EL (cell line): ENCODE measurements around the gene MRPL2.

ENCODE experiments used
- DNase-seq: peaks from one replicate; pipeline ENCODE4 v3.0.0-alpha.2; 2016

The MRPL2 gene

DNA sequence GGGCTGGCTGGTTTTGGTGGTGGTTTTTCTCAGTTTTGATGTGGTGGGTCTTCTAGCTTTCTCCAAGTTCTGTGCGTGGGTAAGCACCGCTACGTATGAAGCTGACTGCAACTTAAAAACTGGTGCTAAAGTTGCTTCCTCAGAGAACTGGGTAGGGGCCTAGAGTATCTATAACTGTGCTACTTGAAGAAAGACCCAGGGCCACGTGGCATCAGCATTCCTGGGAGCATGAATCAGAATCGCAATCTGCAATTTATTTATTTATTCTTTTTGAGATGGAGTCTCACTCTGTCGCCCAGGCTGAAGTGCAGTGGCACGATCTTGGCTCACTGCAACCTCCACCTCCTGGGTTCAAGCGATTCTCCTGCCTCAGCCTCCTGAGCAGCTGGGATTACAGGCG, 22.7 kb upstream of the MRPL2 start:
- DNase-seq, result peak; percentile 74

DNA sequence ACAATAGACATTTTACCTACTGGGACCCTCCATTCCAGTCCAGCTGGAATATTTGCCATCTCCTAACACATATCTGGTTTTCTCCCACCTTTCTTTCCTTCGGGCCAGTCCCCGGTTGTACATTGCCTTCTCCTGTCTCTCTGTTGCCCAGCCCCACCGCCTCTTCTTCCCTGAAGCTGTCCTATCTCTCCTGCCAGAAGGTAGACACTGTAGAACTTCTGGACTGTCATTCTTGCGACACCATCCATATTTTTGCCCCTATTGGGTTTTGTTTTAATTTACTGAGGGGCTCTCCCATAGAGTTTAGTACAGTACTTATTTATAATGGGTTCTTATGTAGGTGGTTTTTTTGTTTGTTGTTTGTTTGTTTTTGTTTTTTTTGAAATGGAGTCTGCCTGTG, 21.8 kb upstream of the MRPL2 start:
- no peak for DNase-seq

DNA sequence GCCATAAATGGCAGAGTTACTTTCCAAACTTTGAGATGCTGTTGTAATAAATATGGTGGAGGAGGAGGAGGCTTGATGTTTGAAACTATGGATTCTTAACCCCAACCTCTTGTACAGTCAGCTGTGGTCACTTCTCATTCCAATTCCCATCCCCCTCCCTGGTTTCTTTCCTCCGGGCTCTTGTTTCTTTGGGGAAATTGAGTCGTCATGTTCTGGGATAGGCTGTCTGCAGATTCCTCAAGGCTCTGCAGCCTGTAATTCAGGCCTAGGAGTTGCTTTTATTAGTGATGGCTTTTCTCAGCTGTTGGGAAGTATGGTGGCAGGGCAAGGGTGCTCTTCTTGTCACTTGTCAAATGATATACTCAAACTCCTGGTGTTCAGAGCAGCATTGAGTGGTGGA, 19.5 kb upstream of the MRPL2 start:
- peak; percentile 74 for DNase-seq

DNA sequence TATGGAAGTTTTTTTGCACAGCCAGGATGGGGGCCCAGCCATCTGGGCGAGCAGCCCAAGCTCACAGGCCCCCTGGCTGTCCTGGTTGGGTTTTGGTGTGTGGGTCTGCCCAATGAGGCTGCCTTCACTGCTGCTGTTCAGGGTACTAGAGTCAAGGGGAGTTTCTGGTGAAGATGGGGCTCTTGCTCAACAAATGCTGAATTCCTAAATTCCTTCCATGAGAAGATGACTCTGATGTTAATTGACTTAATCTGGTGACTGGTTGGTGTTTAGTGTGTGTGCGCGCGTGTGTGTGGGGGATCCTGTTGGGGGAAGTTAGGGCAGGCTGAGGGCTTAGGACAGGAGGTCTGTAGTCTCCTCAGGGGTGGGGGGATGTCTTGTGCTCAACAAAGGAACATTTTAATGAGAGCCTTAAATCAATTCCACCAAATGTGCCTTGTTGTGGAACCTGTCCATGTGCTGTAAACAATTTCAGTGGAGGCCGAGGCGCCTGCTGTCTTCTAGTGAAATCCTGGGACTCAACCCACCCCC, 18.8 kb upstream of the MRPL2 start:
- peak; percentile 63 for DNase-seq

DNA sequence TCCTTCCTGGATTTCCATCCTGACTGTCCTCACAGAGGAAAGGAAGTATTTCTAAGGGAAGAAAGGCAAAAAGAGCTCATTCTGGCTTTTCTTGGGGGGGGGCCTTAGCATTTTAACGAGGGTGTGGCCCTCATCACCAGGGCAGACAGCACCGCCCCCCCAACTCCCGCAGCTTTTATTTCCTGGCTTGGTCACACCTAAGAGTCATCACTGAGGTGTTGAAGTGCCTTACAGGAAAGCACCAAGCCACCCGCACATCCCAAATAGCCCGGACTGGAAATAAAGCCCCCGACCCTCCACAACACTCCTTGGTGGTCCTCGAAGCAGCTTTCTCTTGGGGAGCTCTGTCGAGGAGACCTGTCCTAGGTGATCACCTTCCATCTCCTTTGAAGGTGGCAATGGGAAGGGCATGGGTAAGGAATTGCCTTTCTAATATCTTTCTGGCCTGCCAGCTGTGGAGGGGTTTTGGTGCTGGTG, 18.1 kb upstream of the MRPL2 start:
- no peak for DNase-seq

DNA sequence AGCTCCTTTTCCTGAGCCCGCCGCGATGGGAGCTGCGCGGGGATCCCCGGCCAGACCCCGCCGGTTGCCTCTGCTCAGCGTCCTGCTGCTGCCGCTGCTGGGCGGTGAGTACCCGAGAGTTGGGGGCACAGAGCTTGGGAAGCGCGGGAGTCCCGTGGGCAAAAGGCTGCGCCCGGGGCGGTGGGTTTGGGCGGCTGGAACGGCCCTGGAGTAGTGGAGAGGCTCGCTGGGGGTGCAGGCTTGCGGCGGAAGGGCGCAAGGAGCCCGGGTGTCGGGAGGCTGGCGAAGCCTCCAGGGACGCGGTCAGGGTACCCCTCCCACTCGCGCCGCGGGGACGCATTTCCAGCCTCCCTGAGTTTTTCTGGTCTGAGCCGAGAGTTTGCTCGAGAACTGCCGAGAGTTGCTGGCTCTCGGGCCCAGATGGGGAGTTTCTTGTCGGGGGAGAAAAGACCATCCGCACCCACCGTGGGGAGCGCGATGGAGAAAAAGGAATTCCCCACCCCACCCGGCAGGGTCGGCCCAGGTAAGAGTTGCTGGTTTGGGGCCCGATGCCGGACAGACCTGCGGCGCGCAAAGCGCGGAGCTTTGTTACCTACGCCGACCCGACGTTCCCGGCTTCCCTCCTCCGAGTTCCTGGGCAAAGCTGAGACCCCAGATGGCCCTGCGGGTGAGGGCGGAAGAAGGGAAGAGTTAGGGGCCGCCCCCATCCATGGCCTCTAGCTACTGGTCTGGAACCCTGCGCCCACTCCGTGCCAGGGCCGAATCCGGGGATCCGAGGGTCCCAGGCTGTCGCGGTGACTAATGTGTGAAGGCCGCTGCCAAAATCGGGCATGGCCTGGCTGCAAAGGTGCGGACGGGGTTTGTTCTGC, 17.5 kb upstream of the MRPL2 start:
- peak; percentile 63 for DNase-seq

DNA sequence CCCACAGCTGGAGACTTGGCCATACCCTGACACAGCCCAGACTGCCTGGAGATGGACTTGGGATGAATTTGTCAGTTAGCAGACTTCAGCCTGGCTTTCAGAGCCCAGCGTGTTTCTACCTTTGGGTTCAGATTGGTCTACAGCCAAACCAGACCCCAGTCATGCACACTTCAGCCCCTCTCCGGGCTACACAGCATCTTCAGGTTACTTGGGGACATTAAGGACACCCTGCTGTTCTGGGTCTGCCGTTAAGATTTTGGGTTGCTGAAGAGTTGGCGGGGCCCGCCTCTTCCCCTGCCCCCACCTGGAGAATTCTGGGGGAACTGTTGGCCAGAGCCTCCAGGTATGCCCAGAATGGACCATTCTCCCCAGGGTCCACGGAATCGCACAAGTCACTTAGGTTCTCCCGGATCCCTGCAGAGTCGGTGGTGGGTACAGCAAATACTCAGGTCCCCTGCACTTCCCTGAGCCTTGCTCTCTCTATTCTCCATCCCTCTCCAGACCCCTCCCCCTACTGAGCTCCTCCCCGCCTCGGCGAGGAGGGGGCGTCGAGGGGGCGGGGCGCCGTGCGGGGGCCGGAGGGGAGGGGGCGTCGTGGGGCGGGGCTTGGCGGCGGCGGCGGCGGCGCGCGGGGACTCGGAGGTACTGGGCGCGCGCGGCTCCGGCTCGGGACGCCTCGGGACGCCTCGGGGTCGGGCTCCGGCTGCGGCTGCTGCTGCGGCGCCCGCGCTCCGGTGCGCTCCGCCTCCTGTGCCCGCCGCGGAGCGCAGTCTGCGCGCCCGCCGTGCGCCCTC, 16.6 kb upstream of the MRPL2 start, which contains the start of gene PTK7:
TSS of gene PTK7 (plus strand) at position 645 of the 794 bp plus-strand sequence. CDS start 175 bp downstream, outside the sequence.
- peak; percentile 64 for DNase-seq

DNA sequence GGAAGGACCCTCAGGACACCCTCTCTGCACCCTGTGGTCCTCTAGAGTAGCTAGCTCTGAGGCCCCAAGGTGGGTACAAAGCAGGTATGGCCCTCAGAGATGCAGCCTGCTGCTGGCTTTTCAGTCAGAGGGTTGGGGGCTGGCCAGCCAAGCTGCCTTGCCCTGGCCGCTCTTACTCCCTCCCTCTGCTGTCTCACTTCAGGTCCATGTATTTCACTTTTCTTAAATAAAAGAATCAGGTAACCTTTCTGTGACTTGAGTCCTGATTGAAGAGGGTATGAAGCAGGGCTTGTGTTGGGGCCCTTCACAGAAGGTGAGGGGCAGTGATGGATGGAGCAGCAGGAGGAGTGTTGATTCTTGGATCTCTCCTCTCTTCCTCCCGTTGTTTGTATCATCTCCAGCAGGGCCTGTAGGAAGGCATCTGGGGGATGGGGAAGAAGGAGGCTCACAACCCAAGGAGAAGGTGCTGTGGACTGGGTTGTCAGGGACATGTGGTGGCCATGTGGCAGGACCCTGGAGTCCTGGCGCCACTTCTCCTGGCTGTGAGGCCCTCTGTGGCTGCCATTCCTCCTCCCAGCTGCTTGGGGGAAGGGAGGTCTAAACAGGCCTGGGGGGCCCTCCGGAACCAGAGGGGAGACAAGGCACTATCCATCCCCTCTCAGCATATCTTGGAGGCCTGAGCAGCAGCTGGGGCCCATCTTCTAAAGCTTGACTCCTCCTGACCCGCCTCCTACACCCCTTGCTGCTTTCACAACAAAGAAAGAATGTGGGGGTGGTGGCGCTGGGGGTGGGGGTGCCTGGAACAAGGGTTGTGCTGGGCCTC, 15.8 kb upstream of the MRPL2 start:
- peak; percentile 61 for DNase-seq

DNA sequence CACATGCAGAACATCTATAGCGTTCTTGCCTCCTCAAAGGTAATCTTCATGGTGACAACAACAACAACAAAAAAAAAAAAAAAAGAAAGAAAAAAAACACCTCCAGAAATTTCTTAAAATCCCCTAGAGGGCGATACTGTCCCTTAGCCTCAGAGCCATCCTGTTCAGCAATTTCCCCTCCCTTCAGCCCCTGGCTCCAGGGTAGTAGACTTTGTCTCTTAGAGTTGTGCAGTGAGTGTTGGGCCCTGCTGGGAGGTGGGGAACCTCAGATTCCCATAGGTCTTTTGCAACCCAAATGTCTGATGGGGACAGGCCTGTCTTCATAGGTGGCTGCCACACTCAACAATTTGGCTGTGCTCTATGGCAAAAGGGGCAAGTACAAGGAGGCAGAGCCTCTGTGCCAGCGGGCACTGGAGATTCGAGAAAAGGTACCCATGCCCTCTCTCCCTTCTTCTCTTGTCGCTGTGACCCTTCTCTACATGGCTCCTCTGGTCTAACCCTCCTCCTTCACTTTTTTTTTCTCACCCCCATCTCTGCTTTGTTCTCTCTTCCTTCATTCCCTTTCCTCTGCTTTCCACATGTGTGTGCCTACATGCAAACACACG, 10.9 kb upstream of the MRPL2 start:
- peak; percentile 71 for DNase-seq

DNA sequence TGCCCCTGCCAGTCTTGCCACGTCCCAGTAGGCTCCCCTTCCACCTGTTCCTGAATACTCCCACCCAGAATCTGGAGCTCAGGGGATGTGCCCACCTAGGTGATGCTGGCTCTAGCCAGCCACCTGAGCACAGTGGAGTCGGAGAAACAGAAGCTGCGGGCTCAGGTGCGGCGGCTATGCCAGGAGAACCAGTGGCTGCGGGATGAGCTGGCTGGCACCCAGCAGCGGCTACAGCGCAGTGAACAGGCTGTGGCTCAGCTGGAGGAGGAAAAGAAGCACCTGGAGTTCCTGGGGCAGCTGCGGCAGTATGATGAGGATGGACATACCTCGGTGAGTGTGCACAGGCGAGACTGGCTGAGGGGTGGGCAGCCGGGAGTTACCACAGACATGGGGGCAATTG, 3.6 kb upstream of the MRPL2 start:
- no peak for DNase-seq

DNA sequence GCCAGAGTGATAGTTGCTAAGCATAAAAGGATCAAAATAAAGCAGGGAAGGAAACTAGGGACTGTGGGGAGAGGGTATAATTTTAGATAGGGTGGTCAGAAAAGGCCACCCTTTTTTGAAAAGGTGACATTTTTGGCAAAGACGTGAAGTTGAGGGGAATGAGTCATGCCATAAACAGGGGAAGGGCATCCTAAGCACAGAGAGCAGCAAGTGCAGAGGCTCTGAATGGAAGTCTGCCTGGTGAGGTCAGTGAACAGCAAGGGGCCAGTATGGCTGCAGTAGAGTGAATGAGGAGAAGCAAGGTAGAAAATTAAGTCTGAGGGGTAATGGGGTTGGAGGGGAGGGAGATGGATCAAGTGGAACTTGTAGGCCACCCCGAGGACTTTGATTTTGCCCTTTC, 2.6 kb upstream of the MRPL2 start:
- DNase-seq, result peak; percentile 52

DNA sequence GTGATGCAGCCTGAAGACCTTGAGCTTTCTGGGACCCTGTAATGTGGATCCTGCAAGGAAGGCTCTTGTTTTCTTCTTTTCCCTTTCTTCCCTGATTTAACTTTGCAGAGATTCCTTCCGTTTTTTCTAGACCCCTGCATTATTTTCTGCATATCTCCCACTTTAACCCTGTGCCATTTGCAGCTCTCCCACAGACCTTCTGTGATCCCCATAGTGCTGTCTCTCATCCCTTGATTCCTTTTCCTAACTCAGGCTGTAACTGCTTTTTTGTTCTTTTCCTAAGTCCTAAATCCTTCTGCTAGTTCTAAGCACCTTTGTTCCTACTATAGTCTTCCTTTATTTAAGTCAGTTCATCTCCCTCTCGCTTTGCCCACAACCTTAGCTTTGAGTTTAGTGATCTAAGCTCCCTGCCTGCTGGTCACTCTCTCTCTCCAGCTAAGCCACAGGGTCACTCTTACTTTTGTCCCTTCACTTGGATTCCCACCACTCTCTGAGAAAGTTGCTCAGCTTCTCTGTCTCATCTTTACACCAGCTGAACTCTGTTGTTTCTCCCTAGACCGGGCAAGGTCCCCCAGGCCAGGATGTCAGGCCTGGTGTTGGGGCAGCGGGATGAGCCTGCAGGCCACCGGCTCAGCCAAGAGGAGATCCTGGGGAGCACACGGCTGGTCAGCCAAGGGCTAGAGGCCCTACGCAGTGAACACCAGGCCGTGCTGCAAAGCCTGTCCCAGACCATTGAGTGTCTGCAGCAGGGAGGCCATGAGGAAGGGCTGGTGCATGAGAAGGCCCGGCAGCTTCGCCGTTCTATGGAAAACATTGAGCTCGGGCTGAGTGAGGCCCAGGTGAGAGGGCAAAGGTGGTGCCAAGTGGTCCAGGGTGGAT, 1.8 kb upstream of the MRPL2 start:
- no peak for DNase-seq

DNA sequence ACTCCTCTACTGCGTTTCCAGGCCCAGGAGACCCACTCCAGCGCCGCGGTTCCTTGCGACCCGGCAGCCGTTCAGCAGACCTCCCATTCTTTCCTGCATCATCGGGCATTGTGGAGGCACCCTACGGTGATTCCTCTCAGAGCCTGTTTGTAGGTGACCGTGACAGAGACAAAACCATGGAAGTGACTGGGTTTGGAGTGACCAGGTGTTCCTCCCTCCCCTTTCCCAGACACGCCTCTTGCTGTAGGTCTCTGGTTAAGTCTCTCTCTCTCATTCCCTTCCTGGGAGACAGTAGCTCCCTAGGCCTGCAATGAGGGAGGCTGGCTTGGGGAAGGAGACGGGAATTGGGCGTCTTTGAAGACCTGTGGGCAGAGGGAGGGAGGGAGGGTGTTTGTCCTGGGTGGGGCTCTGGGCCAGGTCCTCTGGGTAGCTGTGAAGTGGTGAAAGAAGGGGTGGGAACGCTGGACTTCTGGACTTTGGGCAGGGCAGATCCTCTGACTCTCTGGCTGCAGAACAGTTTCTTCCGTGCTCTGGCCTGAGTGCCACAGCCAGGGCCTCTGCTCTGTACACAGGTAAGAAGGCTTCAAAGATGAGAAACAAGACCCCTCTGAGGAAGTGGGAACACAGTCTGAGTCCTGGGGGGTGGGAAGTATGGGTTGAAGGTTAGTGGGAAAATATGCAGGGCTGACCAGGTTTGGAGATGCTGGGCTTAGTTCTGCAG, 960 bp upstream of the MRPL2 start:
- DNase-seq, result no peak

DNA sequence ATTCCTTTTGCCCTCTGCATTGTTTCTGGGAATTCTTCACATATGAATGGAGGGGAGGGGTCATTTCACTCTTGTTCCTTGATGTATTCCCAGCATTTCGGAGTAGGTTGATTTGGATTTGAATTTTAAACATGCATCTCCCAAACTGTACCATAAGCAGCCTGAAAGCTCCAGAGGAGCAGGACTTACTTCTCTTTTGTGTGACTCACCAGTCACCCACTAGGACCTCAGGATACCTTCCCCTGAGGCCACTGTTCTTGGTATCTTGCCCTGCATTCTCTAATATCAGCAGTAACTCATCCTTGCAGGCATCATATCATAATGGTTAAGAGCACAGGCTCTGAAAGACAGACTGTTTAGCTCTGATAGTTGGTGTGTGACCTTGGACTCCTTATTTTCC, 703 bp downstream of the MRPL2 start:
- peak; percentile 23 for DNase-seq

DNA sequence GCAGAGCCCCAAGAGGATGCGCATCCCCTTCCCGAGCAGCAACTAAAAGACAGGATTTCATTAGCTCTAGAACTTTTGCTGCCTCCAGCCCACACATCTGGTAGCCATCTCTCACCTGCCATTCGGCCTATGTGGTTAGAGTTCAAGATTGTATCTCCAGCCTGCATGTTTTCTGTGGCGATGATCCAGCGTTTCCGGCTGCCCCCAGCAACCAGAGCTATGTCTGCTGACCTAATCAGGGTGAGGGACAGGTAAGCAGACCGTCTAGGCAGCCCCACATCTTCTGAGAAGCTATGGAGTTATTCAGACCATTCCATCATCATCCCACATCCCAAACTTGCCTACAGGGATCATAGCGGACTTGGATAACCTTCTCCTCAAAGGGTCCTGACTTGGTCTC, 3.3 kb downstream of the MRPL2 start:
- DNase-seq, result no peak

DNA sequence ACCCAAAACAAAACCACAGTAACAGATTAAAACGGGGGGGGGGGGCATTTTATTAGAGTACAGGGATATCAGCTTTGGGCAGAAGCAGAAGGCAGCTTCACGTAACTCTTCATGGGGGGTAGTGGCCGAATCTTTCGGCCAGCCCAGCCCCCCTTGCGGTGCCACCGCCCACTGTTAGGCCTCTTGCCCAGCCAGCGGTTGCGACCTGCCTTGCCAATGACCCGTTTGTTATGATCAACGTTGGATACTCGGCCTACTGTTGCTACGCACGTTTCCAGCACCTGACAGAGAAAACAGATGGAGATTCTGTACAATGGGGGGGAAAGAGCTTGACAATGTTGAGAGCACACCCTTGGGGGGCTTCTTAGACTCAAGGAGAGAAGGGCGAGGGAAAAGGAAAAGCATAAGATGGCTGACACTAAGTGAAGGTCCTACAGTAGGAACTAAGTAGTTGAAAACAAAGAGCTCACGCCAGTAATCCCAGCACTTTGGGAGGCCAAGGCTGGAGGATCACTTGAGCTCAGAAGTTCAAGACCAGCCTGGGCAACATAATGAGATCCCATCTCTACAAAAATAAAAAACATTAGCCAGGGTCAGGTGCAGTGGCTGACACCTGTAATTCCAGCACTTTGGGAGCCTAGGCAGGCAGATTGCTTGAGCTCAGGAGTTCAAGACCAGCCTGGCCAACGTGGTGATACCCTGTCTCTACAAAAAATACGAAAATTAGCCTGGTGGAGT, 4.9 kb downstream of the MRPL2 start:
- no peak for DNase-seq

DNA sequence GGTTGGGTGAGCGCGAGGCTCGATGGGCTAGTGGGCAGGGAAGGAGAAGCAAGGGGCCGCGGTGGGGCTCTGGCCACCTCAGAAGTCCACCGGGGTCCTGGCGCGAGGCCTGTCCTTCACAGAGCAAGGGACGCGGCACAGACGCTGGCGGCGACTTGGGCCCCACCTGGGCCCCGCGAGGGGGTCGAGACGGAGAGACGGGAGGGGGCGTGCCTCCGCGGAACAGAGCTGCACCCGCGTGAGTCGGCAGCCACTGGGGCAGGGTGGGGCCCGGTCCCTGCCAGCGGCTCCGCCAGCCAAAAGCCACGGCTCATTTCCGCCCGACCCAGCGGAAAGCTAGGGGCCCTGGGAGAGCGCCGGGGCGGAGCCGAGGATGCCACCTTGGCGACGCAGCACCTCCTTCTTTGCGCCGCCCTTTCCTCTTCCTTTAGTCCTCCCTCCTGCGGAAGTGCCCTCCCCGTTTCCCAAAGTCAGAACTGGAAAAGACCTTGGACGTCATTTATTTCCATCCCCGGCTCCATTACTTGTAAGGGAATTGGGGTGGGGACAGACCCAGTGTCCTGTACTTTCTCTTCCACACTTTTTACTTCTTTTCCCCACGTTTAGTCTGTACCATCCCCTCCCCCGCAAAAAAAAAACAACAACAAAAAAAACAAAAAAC, 5.6 kb downstream of the MRPL2 start, which contains the start of gene CUL7:
TSS of gene CUL7 (minus strand) at position 307 of the 661 bp plus-strand sequence. CDS start 1,063 bp downstream, outside the sequence.
- DNase-seq, result peak; percentile 97

DNA sequence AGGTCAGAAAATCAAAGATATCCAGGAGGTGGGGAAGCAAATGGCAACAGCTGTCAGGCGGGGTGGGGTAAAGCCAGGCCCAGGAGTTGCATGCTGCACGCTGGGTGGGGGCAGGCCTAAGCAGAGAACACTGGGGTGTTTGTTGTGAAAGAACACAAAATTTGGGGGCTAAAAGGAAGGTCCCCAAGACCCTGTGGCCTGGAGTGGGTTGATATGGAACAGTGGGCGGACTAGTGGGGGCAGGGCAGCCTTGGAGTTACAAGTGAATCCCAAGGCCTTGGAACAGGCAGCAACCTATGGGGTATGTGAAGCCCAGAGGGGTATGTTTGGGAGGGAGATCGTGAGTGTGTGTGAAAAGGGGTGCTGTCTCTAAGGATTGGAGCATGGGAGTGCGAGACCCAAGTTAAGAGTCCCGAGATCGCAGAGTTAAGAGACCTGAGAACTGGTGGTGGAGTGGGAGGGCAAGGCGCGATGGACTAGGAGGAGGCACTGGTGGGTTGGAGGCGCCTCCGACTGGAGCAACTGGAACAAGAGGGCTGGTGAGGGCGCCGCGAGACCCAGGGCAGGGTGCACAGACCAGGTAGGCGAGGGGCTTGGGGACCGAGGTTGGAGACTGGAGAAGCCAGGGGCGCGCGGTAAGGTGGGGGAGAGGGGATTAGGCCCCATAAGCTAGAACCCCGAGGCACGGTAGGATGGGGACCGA, 6.2 kb downstream of the MRPL2 start:
- DNase-seq, result peak; percentile 28
